ENCODE data around the gene PLEKHG3.

DNA sequence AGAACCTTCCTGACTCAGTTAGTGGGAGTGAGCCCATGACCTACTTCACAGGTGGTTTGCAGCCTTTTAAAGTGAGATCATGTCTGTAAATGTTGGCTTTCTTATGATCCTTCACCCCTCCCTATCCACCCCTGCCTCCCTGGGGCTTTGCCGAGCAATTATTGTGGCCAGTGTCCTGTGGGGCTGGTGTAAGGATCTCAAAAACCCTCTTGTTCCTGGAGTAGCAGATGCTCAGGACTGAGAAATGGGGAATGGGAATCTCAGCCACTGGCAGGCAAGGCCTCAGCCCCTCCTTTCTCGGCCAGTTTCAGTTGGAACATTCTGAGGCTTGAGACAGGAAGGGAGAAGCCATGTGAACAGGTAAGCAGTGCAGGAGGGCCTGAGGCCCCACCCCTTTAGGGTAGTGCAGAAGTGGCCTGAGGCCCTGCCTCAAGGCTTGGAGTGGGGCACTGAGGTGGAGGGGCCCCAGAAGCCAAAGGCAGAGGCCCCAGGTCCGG is 53.8 kb downstream of the PLEKHG3 start:
- TF ChIP-seq, protein P1, sequence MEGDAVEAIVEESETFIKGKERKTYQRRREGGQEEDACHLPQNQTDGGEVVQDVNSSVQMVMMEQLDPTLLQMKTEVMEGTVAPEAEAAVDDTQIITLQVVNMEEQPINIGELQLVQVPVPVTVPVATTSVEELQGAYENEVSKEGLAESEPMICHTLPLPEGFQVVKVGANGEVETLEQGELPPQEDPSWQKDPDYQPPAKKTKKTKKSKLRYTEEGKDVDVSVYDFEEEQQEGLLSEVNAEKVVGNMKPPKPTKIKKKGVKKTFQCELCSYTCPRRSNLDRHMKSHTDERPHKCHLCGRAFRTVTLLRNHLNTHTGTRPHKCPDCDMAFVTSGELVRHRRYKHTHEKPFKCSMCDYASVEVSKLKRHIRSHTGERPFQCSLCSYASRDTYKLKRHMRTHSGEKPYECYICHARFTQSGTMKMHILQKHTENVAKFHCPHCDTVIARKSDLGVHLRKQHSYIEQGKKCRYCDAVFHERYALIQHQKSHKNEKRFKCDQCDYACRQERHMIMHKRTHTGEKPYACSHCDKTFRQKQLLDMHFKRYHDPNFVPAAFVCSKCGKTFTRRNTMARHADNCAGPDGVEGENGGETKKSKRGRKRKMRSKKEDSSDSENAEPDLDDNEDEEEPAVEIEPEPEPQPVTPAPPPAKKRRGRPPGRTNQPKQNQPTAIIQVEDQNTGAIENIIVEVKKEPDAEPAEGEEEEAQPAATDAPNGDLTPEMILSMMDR (IDR thresholded peaks at IDR 0.05; ENCODE audit: low read length): no peak
- no peak for TF ChIP-seq EZH2 (optimal IDR thresholded peaks at IDR 0.05; ENCODE audit: low read depth, low read length)
- no peak for TF ChIP-seq EZH2phosphoT487 (IDR thresholded peaks at IDR 0.05; ENCODE audit: low read length)

Data from MM.1S (cell line).